Left lung (tissue), 10 donors: ENCODE results near the gene HOOK2. TPM values are rescaled to one million over a fixed set of nuclear protein-coding genes. Genes with fewer than 3 reads are reported as not detected.
A peak's percentile ranks its signal among the peaks of the same experiment; 100 is the strongest.

ENCODE experiments used
- ATAC-seq: fragments of 200-7000 bp; cut with Tn5 transposase; one replicate; pipeline ENCODE4 v1.9.1; 2020; ENCODE audit warnings: moderate library complexity
- DNase-seq, 4 donors: peaks; one replicate each; pipeline ENCODE4 v3.0.0-alpha.2; 2013 to 2020
- H3K27ac ChIP-seq, 2 donors: fragments of 200-600 bp; sonication (generic) in 1 of 2; one replicate each; pipeline versions ENCODE4 v1.5.0 to v1.8.0; 2020 to 2021
- H3K27me3 ChIP-seq, 2 donors: fragments of 200-600 bp; sonication (generic) in 1 of 2; one replicate each; pipeline versions ENCODE4 v1.5.0 to v1.8.0; 2020 to 2021
- H3K36me3 ChIP-seq, 2 donors: fragments of 200-600 bp; sonication (generic) in 1 of 2; one replicate each; pipeline versions ENCODE4 v1.5.0 to v1.8.0; 2020 to 2021
- H3K4me1 ChIP-seq, 2 donors: fragments of 200-600 bp; one replicate each; pipeline ENCODE4 v1.8.0; 2021
- H3K4me3 ChIP-seq, 2 donors: fragments of 200-600 bp; sonication (generic) in 1 of 2; one replicate each; pipeline versions ENCODE4 v1.5.0 to v1.8.0; 2020 to 2021; ENCODE audit warnings: mild to moderate bottlenecking in 1 of 2
- H3K9me3 ChIP-seq, 2 donors: fragments of 200-600 bp; sonication (generic) in 1 of 2; one replicate each; pipeline versions ENCODE4 v1.5.0 to v1.8.0; 2020 to 2021
- CTCF ChIP-seq, 2 donors: fragments of 200-600 bp; sonication (generic) in 1 of 2; IDR thresholded peaks; one replicate each; pipeline versions ENCODE4 v1.5.0 to v1.8.0; 2021; ENCODE audit warnings: antibody characterized with exemption in 2 of 2
- intact Hi-C, 2 donors: fragments of 100-400 bp; cut with DNase I; formaldehyde crosslinking; loops; one replicate each; pipeline versions ENCODE4 v1.11.2 to v1.14.2; 2022
- polyA plus RNA-seq, 6 donors: library from polyadenylated mRNA; unstranded; fragments of 120-200 nt; gene quantifications; one replicate each; pipeline ENCODE4 v1.2.1, GENCODE V29; 2013; ENCODE audit not compliant: insufficient read length in 6 of 6
- total RNA-seq, 2 donors: library from RNA; stranded (reverse); fragmentation: NEBNext Ultra II Directional; extraction: Animal tissue kit (Norgen Biotek cat#: 25700); gene quantifications; one replicate each; pipeline ENCODE4 v1.2.1, GENCODE V29; 2021
- donor health status: DM: no; HTN: yes; CAD: no.
- donor health status: DM: no; HTN: no; CAD: no.

Gene HOOK2
- total and polyA plus RNA-seq, 8 donors = 57.7 to 91.2 (median 73.5) TPM

GRCh38 chr19:12788042-12788681 is 12.8 kb upstream of the HOOK2 start:
- H3K27ac ChIP-seq = peak overlapping the region; percentile 99 to 100
- H3K4me1 ChIP-seq = peaks cover 66 to 71% of the 10 kb centered on the region in 2 donors
- TF ChIP-seq CTCF (IDR thresholded peaks at IDR 0.05) = no peak
- H3K4me3 ChIP-seq = peak overlapping the region in 1 of 2 donors; percentile 98
- DNase-seq (peak in 1 of 4 donors; percentile 64), ATAC-seq (no peak)
- H3K9me3 ChIP-seq = no peaks in the 10 kb centered on the region
- intact Hi-C loops = no loop called here
- peaks cover 0 to 9% of the 10 kb centered on the region in 2 donors for H3K36me3 ChIP-seq
- H3K27me3 ChIP-seq = no peaks in the 10 kb centered on the region

- no peak overlapping the region for H3K4me3 ChIP-seq
- peak overlapping the region; percentile 99 to 100 for H3K27ac ChIP-seq
- intact Hi-C loops = no loop called here
- no peak for TF ChIP-seq CTCF (IDR thresholded peaks at IDR 0.05)
- DNase-seq = no peak
- H3K4me1 ChIP-seq = peaks cover 70 to 78% of the 10 kb centered on the region in 2 donors
- H3K9me3 ChIP-seq = no peaks in the 10 kb centered on the region
- peaks cover 0 to 2% of the 10 kb centered on the region in 2 donors for H3K36me3 ChIP-seq
- ATAC-seq = no peak
- no peaks in the 10 kb centered on the region for H3K27me3 ChIP-seq
Observed at GRCh38 chr19:12787458-12787857, 12.1 kb upstream of the HOOK2 start.

GRCh38 chr19:12786952-12787351 is 11.6 kb upstream of the HOOK2 start:
- H3K9me3 ChIP-seq = no peaks in the 10 kb centered on the region
- H3K4me1 ChIP-seq = peaks cover 70 to 83% of the 10 kb centered on the region in 2 donors
- H3K36me3 ChIP-seq = no peaks in the 10 kb centered on the region
- no peaks in the 10 kb centered on the region for H3K27me3 ChIP-seq
- DNase-seq (no peak), ATAC-seq (no peak)
- H3K27ac ChIP-seq = peak overlapping the region; percentile 99 to 100
- intact Hi-C loops = no loop called here
- H3K4me3 ChIP-seq = no peak overlapping the region
- TF ChIP-seq CTCF (IDR thresholded peaks at IDR 0.05) = no peak

- no peak for TF ChIP-seq CTCF (IDR thresholded peaks at IDR 0.05)
- Histone ChIP-seq H3K4me3 (peak overlapping the region in 1 of 2 donors; percentile 1), H3K9me3 (no peaks in the 10 kb centered on the region), H3K36me3 (no peaks in the 10 kb centered on the region), H3K27ac (peak overlapping the region; percentile 99 to 100), H3K4me1 (peaks cover 70 to 89% of the 10 kb centered on the region in 2 donors), H3K27me3 (no peaks in the 10 kb centered on the region)
- DNase-seq (peak in 3 of 4 donors; percentile 75 to 94 (median 88)), ATAC-seq (peak; percentile 15)
- intact Hi-C loops = no loop called here
Observed at GRCh38 chr19:12786141-12786870, 11.0 kb upstream of the HOOK2 start.

GRCh38 chr19:12785431-12786031 is 10.2 kb upstream of the HOOK2 start:
- Histone ChIP-seq H3K36me3 (no peaks in the 10 kb centered on the region), H3K4me3 (peak overlapping the region in 1 of 2 donors; percentile 1), H3K9me3 (no peaks in the 10 kb centered on the region), H3K4me1 (peaks cover 64 to 92% of the 10 kb centered on the region in 2 donors), H3K27me3 (no peaks in the 10 kb centered on the region), H3K27ac (peak overlapping the region; percentile 99 to 100)
- TF ChIP-seq CTCF (IDR thresholded peaks at IDR 0.05) = no peak
- intact Hi-C loops = no loop called here
- peak in 2 of 4 donors; percentile 19 to 74 for DNase-seq
- no peak for ATAC-seq
